Measurements from ENCODE around the gene MARCHF4.

- TF ChIP-seq EZH2 (IDR thresholded peaks at IDR 0.05; ENCODE audit: borderline replicate concordance, low read length) (no peak), CTCF (IDR thresholded peaks at IDR 0.05; ENCODE audit: low read length) (no peak)
Measured at GRCh38 chr2:216363221-216363620, 9.1 kb downstream of the MARCHF4 start.
